Chondrocyte (in vitro differentiated cells): ENCODE measurements around the gene LYPD5. TPM values are rescaled to one million over a fixed set of nuclear protein-coding genes. Genes with fewer than 3 reads are reported as not detected.

Source experiments
- DNase-seq: peaks from one replicate; pipeline ENCODE4 v3.0.0; 2021; ENCODE audit warnings: mixed read lengths, low spot score
- H3K27ac Mint-ChIP-seq: one replicate; pipeline ENCODE4 v1.8.0; 2021; ENCODE audit warnings: mild to moderate bottlenecking, moderate library complexity, mixed read lengths; ENCODE audit not compliant: unreplicated experiment
- H3K27me3 Mint-ChIP-seq: 2 replicates; pipeline ENCODE4 v1.8.0; 2021; ENCODE audit warnings: low read depth, mixed read lengths
- H3K36me3 Mint-ChIP-seq: 2 replicates; pipeline ENCODE4 v1.8.0; 2021; ENCODE audit warnings: low read depth, mixed read lengths
- H3K4me1 Mint-ChIP-seq: 2 replicates; pipeline ENCODE4 v1.8.0; 2021; ENCODE audit warnings: low read depth, mild to moderate bottlenecking, mixed read lengths
- H3K4me3 Mint-ChIP-seq: one replicate; pipeline ENCODE4 v1.8.0; 2021; ENCODE audit warnings: mild to moderate bottlenecking, moderate library complexity, mixed read lengths; ENCODE audit not compliant: unreplicated experiment
- H3K9me3 Mint-ChIP-seq: 2 replicates; pipeline ENCODE4 v1.8.0; 2021; ENCODE audit warnings: low read depth, mixed read lengths
- total RNA-seq: library from RNA; stranded (reverse); gene quantifications from 3 replicates; pipeline ENCODE4 v1.2.1, GENCODE V29; 2021
- TF ChIP-seq, protein P1 (sequence below): fragments of 200-600 bp; sonication (generic); IDR thresholded peaks from 2 replicates; pipeline ENCODE4 v1.5.0; 2021; ENCODE audit warnings: antibody characterized with exemption, mild to moderate bottlenecking, moderate library complexity

Gene LYPD5
- total RNA-seq, 1 donor from 2014 or later = not detected

DNA sequence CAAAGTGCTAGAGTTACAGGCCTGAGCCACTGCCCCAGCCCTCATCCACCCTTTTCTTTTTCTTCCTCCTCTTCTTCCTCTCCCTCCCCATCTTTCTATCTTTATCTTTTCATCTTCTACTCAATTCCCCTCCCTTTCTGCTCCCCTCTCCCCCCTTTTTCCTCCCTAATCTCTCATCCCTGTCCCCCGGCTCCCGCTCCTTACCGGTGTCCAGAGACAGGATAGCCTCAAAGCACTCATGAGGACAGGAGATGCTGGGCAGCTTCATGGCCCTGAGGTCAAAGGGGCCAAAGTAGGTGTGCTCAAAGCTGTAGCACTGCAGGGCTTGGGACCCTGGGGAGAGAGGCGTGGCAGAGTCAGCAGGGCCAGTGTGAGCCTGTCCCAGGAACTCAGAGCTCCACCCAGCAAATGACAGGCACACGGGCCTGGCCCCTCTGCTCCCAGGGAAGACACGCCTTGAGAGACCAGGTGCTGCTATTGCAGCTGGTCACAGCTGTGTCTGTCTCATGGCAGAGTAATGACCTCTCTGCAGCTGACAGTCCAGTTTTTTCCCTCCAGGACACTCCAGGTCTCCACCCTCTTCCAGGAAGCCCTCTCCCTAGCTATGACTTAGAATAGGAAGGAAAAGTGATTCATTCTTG, 2.6 kb downstream of the LYPD5 start:
- no peak overlapping the region for H3K27ac Mint-ChIP-seq

DNA sequence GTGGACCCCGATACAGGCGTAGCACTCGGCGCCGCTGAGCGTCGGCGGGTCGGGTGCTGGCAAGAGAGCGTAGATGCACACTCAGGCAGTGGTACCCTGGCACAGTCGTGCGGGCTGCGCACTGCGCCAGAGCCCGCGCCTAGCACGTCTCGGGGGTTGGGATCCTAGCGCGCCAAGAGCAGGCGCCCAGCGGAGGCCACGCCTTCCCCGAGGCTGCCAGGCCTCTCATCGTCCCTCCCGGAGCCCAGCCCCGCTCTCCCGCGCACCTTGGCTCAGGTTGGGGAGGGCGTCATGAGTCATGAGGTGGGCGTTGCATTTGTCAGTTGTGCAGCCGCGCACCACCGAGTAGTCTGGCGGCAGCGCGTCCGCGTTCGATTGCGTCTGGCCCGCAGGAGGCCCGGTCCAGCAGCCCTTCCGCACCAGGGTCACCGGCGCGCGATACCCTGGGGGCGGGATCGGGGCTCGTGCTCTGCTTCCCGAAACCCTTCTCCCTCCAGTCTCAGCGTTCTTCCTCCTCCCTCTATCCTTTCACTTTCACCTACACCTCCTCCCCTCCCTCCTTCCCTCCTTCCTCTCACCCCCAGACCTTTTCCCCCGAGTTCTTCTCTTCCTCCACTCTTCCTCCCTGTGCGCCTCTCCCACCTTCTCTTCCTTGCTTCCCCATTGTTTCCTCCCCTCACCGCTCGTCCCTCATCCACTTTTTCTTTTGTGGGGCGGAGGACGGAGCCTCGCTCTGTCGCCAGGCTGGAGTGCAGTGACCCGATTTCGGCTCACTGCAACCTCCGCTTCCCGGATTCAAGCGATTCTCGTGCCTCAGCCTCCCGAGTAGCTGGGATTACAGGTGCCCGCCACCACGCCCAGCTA, 3.5 kb downstream of the LYPD5 start:
- Mint-ChIP-seq H3K27me3 (peaks cover 46% of the 10 kb centered on the region), H3K4me1 (peaks cover 9% of the 10 kb centered on the region), H3K36me3 (peaks cover 3% of the 10 kb centered on the region), H3K9me3 (peaks cover 8% of the 10 kb centered on the region), H3K4me3 (peak overlapping the region; percentile 63), H3K27ac (no peak overlapping the region)
- TF ChIP-seq, protein P1, sequence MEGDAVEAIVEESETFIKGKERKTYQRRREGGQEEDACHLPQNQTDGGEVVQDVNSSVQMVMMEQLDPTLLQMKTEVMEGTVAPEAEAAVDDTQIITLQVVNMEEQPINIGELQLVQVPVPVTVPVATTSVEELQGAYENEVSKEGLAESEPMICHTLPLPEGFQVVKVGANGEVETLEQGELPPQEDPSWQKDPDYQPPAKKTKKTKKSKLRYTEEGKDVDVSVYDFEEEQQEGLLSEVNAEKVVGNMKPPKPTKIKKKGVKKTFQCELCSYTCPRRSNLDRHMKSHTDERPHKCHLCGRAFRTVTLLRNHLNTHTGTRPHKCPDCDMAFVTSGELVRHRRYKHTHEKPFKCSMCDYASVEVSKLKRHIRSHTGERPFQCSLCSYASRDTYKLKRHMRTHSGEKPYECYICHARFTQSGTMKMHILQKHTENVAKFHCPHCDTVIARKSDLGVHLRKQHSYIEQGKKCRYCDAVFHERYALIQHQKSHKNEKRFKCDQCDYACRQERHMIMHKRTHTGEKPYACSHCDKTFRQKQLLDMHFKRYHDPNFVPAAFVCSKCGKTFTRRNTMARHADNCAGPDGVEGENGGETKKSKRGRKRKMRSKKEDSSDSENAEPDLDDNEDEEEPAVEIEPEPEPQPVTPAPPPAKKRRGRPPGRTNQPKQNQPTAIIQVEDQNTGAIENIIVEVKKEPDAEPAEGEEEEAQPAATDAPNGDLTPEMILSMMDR = no peak
- no peak for DNase-seq

More for the DNA sequence above, 2.6 kb downstream of the LYPD5 start:
- peaks cover 8% of the 10 kb centered on the region for H3K9me3 Mint-ChIP-seq
- peak overlapping the region; percentile 63 for H3K4me3 Mint-ChIP-seq
- no peak for DNase-seq
- TF ChIP-seq, protein P1 = no peak
- H3K4me1 Mint-ChIP-seq = peaks cover 9% of the 10 kb centered on the region
- peaks cover 3% of the 10 kb centered on the region for H3K36me3 Mint-ChIP-seq
- peaks cover 47% of the 10 kb centered on the region for H3K27me3 Mint-ChIP-seq

DNA sequence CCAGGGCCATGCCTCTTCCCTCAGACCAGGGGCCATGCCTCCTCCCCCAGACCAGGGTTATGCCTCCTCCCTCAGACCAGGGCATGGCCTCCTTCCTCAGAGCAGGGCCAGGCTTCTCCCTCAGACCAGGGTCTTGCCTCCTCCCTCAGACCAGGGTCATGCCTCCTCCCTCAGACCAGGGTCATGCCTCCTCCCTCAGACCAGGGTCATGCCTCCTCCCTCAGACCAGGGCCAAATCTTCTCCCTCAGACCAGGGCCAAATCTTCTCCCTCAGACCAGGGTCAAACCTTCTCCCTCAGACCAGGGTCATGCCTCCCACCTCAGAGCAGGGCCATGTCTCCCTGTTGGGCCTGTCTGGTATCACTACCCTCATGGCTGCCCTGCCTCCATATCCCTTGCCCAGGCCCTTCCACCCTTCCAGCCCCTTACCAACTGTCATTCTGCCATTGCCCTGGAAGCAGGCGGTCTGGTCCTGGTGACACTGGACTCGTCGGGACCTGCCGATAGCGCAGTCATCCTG, 4.2 kb downstream of the LYPD5 start:
- Mint-ChIP-seq H3K4me1 (peaks cover 9% of the 10 kb centered on the region), H3K27ac (no peak overlapping the region), H3K4me3 (peak overlapping the region; percentile 63), H3K27me3 (peaks cover 51% of the 10 kb centered on the region), H3K9me3 (peaks cover 8% of the 10 kb centered on the region), H3K36me3 (peaks cover 3% of the 10 kb centered on the region)
- TF ChIP-seq, protein P1 = no peak
- no peak for DNase-seq

DNA sequence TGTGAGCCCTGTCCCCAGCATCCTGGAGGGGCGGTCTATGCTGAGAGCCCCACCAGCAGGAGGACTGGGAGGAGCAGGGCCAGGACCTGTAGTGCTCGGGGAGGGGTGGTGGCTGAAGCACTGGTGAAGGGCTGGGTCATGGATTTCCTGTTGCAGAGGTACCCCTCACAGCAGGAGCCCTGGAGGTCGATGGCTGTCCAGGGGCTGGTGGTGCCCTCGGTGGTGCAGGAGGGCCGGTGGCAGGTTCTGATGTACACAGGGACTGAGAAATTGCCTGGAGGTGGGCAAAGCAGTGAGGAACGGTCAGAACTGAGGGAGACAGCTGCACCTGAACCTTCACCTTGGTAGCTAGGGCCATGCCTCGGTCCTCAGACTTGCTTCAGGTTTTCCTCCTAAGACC, 4.7 kb downstream of the LYPD5 start:
- peaks cover 46% of the 10 kb centered on the region for H3K27me3 Mint-ChIP-seq
- H3K4me1 Mint-ChIP-seq = peaks cover 9% of the 10 kb centered on the region
- DNase-seq = no peak
- H3K4me3 Mint-ChIP-seq = peak overlapping the region; percentile 4
- no peak overlapping the region for H3K27ac Mint-ChIP-seq
- peaks cover 8% of the 10 kb centered on the region for H3K9me3 Mint-ChIP-seq
- TF ChIP-seq, protein P1 = no peak
- H3K36me3 Mint-ChIP-seq = peaks cover 3% of the 10 kb centered on the region

DNA sequence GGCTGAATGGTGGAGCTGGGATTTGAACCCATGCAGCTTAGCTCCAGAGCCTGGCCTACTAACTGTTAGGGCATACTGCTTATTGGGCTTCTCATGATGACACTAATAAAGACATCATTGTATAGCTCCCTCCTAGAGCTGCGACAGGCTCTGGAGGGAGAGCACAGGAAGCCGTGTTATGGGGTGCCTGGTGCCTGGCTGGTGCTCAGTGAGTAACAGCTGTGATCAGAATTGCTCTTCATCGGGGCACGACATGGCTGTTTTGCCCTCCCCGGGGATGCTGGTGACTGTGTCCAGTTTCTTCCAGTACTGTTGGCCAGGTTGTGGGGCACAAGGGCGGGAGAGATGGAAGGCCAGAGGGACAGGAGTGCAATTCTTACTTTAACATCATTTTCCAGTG, 5.1 kb downstream of the LYPD5 start:
- DNase-seq = no peak
- Mint-ChIP-seq H3K4me3 (peak overlapping the region; percentile 4), H3K36me3 (peaks cover 3% of the 10 kb centered on the region), H3K27ac (no peak overlapping the region), H3K4me1 (peaks cover 9% of the 10 kb centered on the region), H3K27me3 (peaks cover 45% of the 10 kb centered on the region), H3K9me3 (peaks cover 8% of the 10 kb centered on the region)
- TF ChIP-seq, protein P1 = no peak
